Tibial nerve (tissue), 4 donors: ENCODE measurements around the gene DIP2A. TPM values are rescaled to one million over a fixed set of nuclear protein-coding genes. Genes with fewer than 3 reads are reported as not detected.
A peak's percentile ranks its signal among the peaks of the same experiment; 100 is the strongest.

Experiments
- DNase-seq, 2 donors: peaks; one replicate each; pipeline ENCODE4 v3.0.0-alpha.2; 2019; ENCODE audit warnings: low spot score in 2 of 2
- H3K27ac ChIP-seq, 4 donors: fragments of 200-600 bp; sonication (generic) in 3 of 4; one replicate each; pipeline ENCODE4 v1.5.1; 2017 to 2019; ENCODE audit warnings: mild to moderate bottlenecking in 1 of 4
- H3K27me3 ChIP-seq, 2 donors: fragments of 200-600 bp; sonication (generic) in 1 of 2; one replicate each; pipeline versions ENCODE4 v1.5.1 to v1.6.0; 2017 to 2019
- H3K36me3 ChIP-seq, 3 donors: fragments of 200-600 bp; sonication (generic); one replicate each; pipeline ENCODE4 v1.5.1; 2018 to 2019
- H3K4me1 ChIP-seq, 4 donors: fragments of 200-600 bp; sonication (generic) in 3 of 4; one replicate each; pipeline ENCODE4 v1.5.1; 2017 to 2019
- H3K4me3 ChIP-seq, 4 donors: fragments of 200-600 bp; sonication (generic) in 3 of 4; one replicate each; pipeline ENCODE4 v1.5.1; 2017 to 2019; ENCODE audit warnings: mild to moderate bottlenecking in 1 of 4, moderate library complexity in 1 of 4
- H3K9me3 ChIP-seq, 4 donors: fragments of 200-600 bp; sonication (generic) in 3 of 4; one replicate each; pipeline ENCODE4 v1.5.1; 2017 to 2019
- CTCF ChIP-seq, 5 experiments: fragments of 200-600 bp in 3 of 5; fragments of 450-650 bp in 2 of 5; sonication (generic) in 3 of 5; IDR thresholded peaks; one replicate each; pipeline ENCODE4 v1.5.1; 2016 to 2019; ENCODE audit warnings: antibody characterized with exemption in 5 of 5, mild to moderate bottlenecking in 3 of 5, moderate library complexity in 2 of 5
- EP300 ChIP-seq, 2 donors: sonication (generic); formaldehyde crosslinking; IDR thresholded peaks; one replicate each; pipeline ENCODE4 v1.6.1; 2017; ENCODE audit warnings: antibody characterized with exemption in 2 of 2, mild to moderate bottlenecking in 1 of 2
- POLR2A ChIP-seq, 2 donors: fragments of 450-650 bp; IDR thresholded peaks; one replicate each; pipeline ENCODE4 v1.6.1; 2017; ENCODE audit warnings: antibody characterized with exemption in 2 of 2, mild to moderate bottlenecking in 2 of 2, moderate library complexity in 2 of 2
- WGBS, 2 donors: methylation state at CpG; one replicate each; pipeline ENCODE4 v1.1.5; 2018; 5-methylcytosine and 5-hydroxymethylcytosine counted together
- total RNA-seq, 4 donors: library from RNA; depleted of rRNA; stranded (reverse); fragments of >200 nt; gene quantifications; one replicate each; pipeline ENCODE4 v1.1.0, GENCODE V29; 2016

Gene DIP2A
- total RNA-seq: 10 to 100 TPM; 55.5 to 67.2 (median 59.8) TPM

GRCh38 chr21:46458315-46459023 lies at the start of gene DIP2A:
Gene DIP2A (plus strand): TSS chr21:46458891. CDS start chr21:46459132, 241 bp downstream.
- H3K27me3 ChIP-seq: no peaks in the 10 kb centered on the region
- H3K36me3 ChIP-seq: no peaks in the 10 kb centered on the region
- peak within 1 kb of the TSS; percentile 84 to 92 (median 90) for H3K27ac ChIP-seq
- TF ChIP-seq POLR2A (IDR thresholded peaks at IDR 0.05): peak; percentile 61 to 88
- TF ChIP-seq CTCF (IDR thresholded peaks at IDR 0.05): peak in 1 of 5 experiments; percentile 52
- peak; percentile 76 to 89 for TF ChIP-seq EP300 (IDR thresholded peaks at IDR 0.05)
- no peaks in the 10 kb centered on the region for H3K9me3 ChIP-seq
- peak within 1 kb of the TSS; percentile 73 to 99 (median 88) for H3K4me3 ChIP-seq
- H3K4me1 ChIP-seq: peaks cover 0 to 70% (median 35%) of the 10 kb centered on the region in 4 donors
- DNase-seq: peak; percentile 84 to 88
- 0 to 1% methylated on average over 12 to 49 of the region's 91 CpGs for WGBS, 2 donors

- Histone ChIP-seq H3K4me3 (no peak overlapping the region), H3K27me3 (no peaks in the 10 kb centered on the region), H3K4me1 (no peaks in the 10 kb centered on the region), H3K36me3 (peaks cover 0 to 67% (median 7%) of the 10 kb centered on the region in 3 donors), H3K9me3 (no peaks in the 10 kb centered on the region), H3K27ac (no peak overlapping the region)
- no peak for DNase-seq
- TF ChIP-seq POLR2A (IDR thresholded peaks at IDR 0.05): no peak
- TF ChIP-seq EP300 (IDR thresholded peaks at IDR 0.05): no peak
- 92 to 95% methylated on average over 32 of the region's 32 CpGs for WGBS, 2 donors
Observed at GRCh38 chr21:46409641-46410406, 48.9 kb upstream of the DIP2A start.

GRCh38 chr21:46410516-46410915 lies 48.2 kb upstream of the DIP2A start:
- no peak overlapping the region for H3K27ac ChIP-seq
- H3K4me3 ChIP-seq: no peak overlapping the region
- no peaks in the 10 kb centered on the region for H3K27me3 ChIP-seq
- DNase-seq: no peak
- WGBS, 2 donors: 92 to 97% methylated on average over 9 of the region's 9 CpGs
- H3K9me3 ChIP-seq: no peaks in the 10 kb centered on the region
- no peak for TF ChIP-seq POLR2A (IDR thresholded peaks at IDR 0.05)
- no peak for TF ChIP-seq EP300 (IDR thresholded peaks at IDR 0.05)
- H3K36me3 ChIP-seq: peaks cover 0 to 65% (median 7%) of the 10 kb centered on the region in 3 donors
- H3K4me1 ChIP-seq: no peaks in the 10 kb centered on the region

GRCh38 chr21:46411236-46411635 lies 47.5 kb upstream of the DIP2A start:
- TF ChIP-seq POLR2A (IDR thresholded peaks at IDR 0.05): no peak
- no peak for TF ChIP-seq CTCF (IDR thresholded peaks at IDR 0.05)
- WGBS, 2 donors: 80 to 88% methylated on average over 17 of the region's 17 CpGs
- DNase-seq: no peak
- H3K36me3 ChIP-seq: peaks cover 0 to 72% (median 7%) of the 10 kb centered on the region in 3 donors
- H3K4me1 ChIP-seq: no peaks in the 10 kb centered on the region
- H3K9me3 ChIP-seq: no peaks in the 10 kb centered on the region
- no peak overlapping the region for H3K4me3 ChIP-seq
- H3K27ac ChIP-seq: no peak overlapping the region
- no peaks in the 10 kb centered on the region for H3K27me3 ChIP-seq

- H3K36me3 ChIP-seq: peaks cover 0 to 76% (median 7%) of the 10 kb centered on the region in 3 donors
- no peak for DNase-seq
- no peak overlapping the region for H3K4me3 ChIP-seq
- H3K9me3 ChIP-seq: no peaks in the 10 kb centered on the region
- no peaks in the 10 kb centered on the region for H3K4me1 ChIP-seq
- H3K27me3 ChIP-seq: no peaks in the 10 kb centered on the region
- H3K27ac ChIP-seq: no peak overlapping the region
- WGBS, 2 donors: 93 to 94% methylated on average over 25 to 31 of the region's 31 CpGs
- TF ChIP-seq EP300 (IDR thresholded peaks at IDR 0.05) (no peak), POLR2A (IDR thresholded peaks at IDR 0.05) (no peak), CTCF (IDR thresholded peaks at IDR 0.05) (no peak)
Observed at GRCh38 chr21:46411691-46412090, 47.0 kb upstream of the DIP2A start.
